HepG2 (cell line): Measurements from ENCODE around the gene ARHGAP31.

ENCODE experiments used
- DPF2 ChIP-seq: sonication (generic); formaldehyde crosslinking; IDR thresholded peaks from 2 replicates; pipeline ENCODE4 v1.4.0; 2020; ENCODE audit warnings: mild to moderate bottlenecking, low read depth, missing genetic modification reagents, borderline replicate concordance
- MAFF ChIP-seq: IDR thresholded peaks from 2 replicates; pipeline ENCODE4 v1.6.1; 2011; ENCODE audit warnings: low read depth, low read length, improper control_type of control experiment
- PTBP1 ChIP-seq: fragments of 200-400 bp; formaldehyde crosslinking; IDR thresholded peaks from 2 replicates; pipeline ENCODE4 v1.6.1; 2018; ENCODE audit warnings: low read length, low read depth; ENCODE audit not compliant: poor library complexity, severe bottlenecking
- SNRNP70 ChIP-seq: fragments of 200-400 bp; formaldehyde crosslinking; IDR thresholded peaks from 2 replicates; pipeline ENCODE4 v1.6.1; 2017; ENCODE audit warnings: mild to moderate bottlenecking, low read depth, low read length, moderate library complexity
- SP2 ChIP-seq: sonication (generic); formaldehyde crosslinking; IDR thresholded peaks from 2 replicates; pipeline ENCODE4 v1.5.1; 2020; ENCODE audit warnings: mild to moderate bottlenecking, missing genetic modification reagents
- THYN1 ChIP-seq: sonication (generic); formaldehyde crosslinking; IDR thresholded peaks from 2 replicates; pipeline ENCODE4 v1.8.1; 2023; ENCODE audit warnings: low read depth, mild to moderate bottlenecking, moderate library complexity, missing genetic modification reagents, borderline replicate concordance
- ZBTB21 ChIP-seq: sonication (generic); formaldehyde crosslinking; IDR thresholded peaks from 2 replicates; pipeline ENCODE4 v1.4.0; 2020; ENCODE audit warnings: missing genetic modification reagents
- ZNF225 ChIP-seq: sonication (generic); formaldehyde crosslinking; IDR thresholded peaks from 2 replicates; pipeline ENCODE4 v1.4.0; 2020; ENCODE audit warnings: mild to moderate bottlenecking, missing genetic modification reagents
- ZNF503 ChIP-seq: sonication (generic); formaldehyde crosslinking; IDR thresholded peaks from 2 replicates; pipeline ENCODE4 v1.4.0; 2020; ENCODE audit warnings: missing genetic modification reagents
- TF ChIP-seq, protein P1 (sequence below): sonication (generic); formaldehyde crosslinking; IDR thresholded peaks from 2 replicates; pipeline ENCODE4 v1.5.0; 2020; ENCODE audit warnings: mild to moderate bottlenecking, missing genetic modification reagents, moderate library complexity
- TF ChIP-seq, protein P2 (sequence below): sonication (generic); formaldehyde crosslinking; IDR thresholded peaks from 2 replicates; pipeline ENCODE4 v1.4.0; 2020; ENCODE audit warnings: mild to moderate bottlenecking, missing genetic modification reagents

- no peak for TF ChIP-seq THYN1 (CRISPR knock-in tag)
- no peak for TF ChIP-seq DPF2 (CRISPR knock-in tag)
- no peak for TF ChIP-seq SNRNP70
- TF ChIP-seq SP2 (CRISPR knock-in tag) = no peak
- TF ChIP-seq ZBTB21 (CRISPR knock-in tag) = no peak
- TF ChIP-seq, protein P1, sequence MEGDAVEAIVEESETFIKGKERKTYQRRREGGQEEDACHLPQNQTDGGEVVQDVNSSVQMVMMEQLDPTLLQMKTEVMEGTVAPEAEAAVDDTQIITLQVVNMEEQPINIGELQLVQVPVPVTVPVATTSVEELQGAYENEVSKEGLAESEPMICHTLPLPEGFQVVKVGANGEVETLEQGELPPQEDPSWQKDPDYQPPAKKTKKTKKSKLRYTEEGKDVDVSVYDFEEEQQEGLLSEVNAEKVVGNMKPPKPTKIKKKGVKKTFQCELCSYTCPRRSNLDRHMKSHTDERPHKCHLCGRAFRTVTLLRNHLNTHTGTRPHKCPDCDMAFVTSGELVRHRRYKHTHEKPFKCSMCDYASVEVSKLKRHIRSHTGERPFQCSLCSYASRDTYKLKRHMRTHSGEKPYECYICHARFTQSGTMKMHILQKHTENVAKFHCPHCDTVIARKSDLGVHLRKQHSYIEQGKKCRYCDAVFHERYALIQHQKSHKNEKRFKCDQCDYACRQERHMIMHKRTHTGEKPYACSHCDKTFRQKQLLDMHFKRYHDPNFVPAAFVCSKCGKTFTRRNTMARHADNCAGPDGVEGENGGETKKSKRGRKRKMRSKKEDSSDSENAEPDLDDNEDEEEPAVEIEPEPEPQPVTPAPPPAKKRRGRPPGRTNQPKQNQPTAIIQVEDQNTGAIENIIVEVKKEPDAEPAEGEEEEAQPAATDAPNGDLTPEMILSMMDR (CRISPR knock-in tag) = no peak
- TF ChIP-seq, protein P2, sequence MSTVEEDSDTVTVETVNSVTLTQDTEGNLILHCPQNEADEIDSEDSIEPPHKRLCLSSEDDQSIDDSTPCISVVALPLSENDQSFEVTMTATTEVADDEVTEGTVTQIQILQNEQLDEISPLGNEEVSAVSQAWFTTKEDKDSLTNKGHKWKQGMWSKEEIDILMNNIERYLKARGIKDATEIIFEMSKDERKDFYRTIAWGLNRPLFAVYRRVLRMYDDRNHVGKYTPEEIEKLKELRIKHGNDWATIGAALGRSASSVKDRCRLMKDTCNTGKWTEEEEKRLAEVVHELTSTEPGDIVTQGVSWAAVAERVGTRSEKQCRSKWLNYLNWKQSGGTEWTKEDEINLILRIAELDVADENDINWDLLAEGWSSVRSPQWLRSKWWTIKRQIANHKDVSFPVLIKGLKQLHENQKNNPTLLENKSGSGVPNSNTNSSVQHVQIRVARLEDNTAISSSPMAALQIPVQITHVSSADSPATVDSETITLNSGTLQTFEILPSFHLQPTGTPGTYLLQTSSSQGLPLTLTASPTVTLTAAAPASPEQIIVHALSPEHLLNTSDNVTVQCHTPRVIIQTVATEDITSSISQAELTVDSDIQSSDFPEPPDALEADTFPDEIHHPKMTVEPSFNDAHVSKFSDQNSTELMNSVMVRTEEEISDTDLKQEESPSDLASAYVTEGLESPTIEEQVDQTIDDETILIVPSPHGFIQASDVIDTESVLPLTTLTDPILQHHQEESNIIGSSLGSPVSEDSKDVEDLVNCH = no peak
- no peak for TF ChIP-seq MAFF
- TF ChIP-seq ZNF225 (CRISPR knock-in tag) = no peak
- TF ChIP-seq ZNF503 (CRISPR knock-in tag) = no peak
- no peak for TF ChIP-seq PTBP1
These were observed 1.9 kb downstream of the ARHGAP31 start for GRCh38 chr3:119295816-119296726.
